SU-DHL-6 (cell line): ENCODE data around the gene PPIP5K2.

Experiments
- EZH2phosphoT487 ChIP-seq: fragments of 200-600 bp; sonication (generic), shearing (Covaris generic); conservative IDR thresholded peaks from 2 replicates; pipeline ENCODE4 v1.6.1; 2018; ENCODE audit warnings: mild to moderate bottlenecking, antibody characterized with exemption, low read length, moderate library complexity, mixed read lengths
- TF ChIP-seq, protein P1 (sequence below): fragments of 200-600 bp; sonication (generic); IDR thresholded peaks from one replicate; pipeline ENCODE4 v1.5.1; 2017; ENCODE audit warnings: antibody characterized with exemption, mild to moderate bottlenecking, low read length, moderate library complexity; ENCODE audit not compliant: insufficient read depth, poor library complexity, severe bottlenecking

DNA sequence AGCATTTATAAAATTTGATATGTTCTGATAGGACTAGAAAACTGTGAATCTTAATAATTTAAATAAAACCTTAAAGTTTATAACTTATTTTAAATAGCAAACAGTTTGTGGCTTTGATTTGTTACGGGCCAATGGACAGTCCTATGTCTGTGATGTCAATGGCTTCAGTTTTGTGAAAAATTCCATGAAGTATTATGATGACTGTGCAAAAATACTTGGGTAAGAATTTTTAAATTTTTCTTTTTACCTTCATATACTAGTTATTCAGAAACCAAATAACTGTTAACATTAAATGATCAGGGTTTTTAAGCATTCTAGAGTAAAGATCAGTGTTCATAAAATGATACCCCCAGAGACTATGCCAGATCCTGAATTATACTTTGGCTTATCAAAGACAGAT lies 31.1 kb downstream of the PPIP5K2 start:
- TF ChIP-seq, protein P1, sequence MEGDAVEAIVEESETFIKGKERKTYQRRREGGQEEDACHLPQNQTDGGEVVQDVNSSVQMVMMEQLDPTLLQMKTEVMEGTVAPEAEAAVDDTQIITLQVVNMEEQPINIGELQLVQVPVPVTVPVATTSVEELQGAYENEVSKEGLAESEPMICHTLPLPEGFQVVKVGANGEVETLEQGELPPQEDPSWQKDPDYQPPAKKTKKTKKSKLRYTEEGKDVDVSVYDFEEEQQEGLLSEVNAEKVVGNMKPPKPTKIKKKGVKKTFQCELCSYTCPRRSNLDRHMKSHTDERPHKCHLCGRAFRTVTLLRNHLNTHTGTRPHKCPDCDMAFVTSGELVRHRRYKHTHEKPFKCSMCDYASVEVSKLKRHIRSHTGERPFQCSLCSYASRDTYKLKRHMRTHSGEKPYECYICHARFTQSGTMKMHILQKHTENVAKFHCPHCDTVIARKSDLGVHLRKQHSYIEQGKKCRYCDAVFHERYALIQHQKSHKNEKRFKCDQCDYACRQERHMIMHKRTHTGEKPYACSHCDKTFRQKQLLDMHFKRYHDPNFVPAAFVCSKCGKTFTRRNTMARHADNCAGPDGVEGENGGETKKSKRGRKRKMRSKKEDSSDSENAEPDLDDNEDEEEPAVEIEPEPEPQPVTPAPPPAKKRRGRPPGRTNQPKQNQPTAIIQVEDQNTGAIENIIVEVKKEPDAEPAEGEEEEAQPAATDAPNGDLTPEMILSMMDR: no peak
- TF ChIP-seq EZH2phosphoT487: no peak
